BE2C (cell line): ENCODE measurements around the gene SPECC1L.

Source experiments
- DNase-seq: peaks from one replicate; pipeline ENCODE4 v3.0.0-alpha.2; 2020
- H3K27me3 ChIP-seq: fragments of 250-450 bp; sonication (Bioruptor Pico); 2 replicates; pipeline ENCODE4 v1.5.1; 2020; ENCODE audit warnings: mild to moderate bottlenecking
- H3K36me3 ChIP-seq: fragments of 250-450 bp; sonication (Bioruptor Pico); 2 replicates; pipeline ENCODE4 v1.5.1; 2020; ENCODE audit warnings: mild to moderate bottlenecking
- H3K4me1 ChIP-seq: fragments of 250-450 bp; sonication (Bioruptor Pico); 2 replicates; pipeline ENCODE4 v1.5.1; 2020
- H3K4me3 ChIP-seq: 2 replicates; pipeline ENCODE4 v1.5.1; 2011; ENCODE audit warnings: low read depth, low read length
- H3K9me3 ChIP-seq: fragments of 250-450 bp; sonication (Bioruptor Pico); 2 replicates; pipeline ENCODE4 v1.5.1; 2020
- CTCF ChIP-seq: IDR thresholded peaks from 2 replicates; pipeline ENCODE4 v1.5.1; 2012; ENCODE audit warnings: mild to moderate bottlenecking, low read depth, low read length

SPECC1L gene

GRCh38 chr22:24420072-24420976 lies 149.7 kb downstream of the SPECC1L start:
- no peaks in the 10 kb centered on the region for H3K9me3 ChIP-seq
- H3K36me3 ChIP-seq = peaks cover 16% of the 10 kb centered on the region
- no peak for TF ChIP-seq CTCF
- no peak overlapping the region for H3K4me3 ChIP-seq
- H3K4me1 ChIP-seq = peaks cover 15% of the 10 kb centered on the region
- no peak for DNase-seq
- H3K27me3 ChIP-seq = no peaks in the 10 kb centered on the region

- no peak for TF ChIP-seq CTCF
- Histone ChIP-seq H3K4me1 (peaks cover 15% of the 10 kb centered on the region), H3K9me3 (no peaks in the 10 kb centered on the region), H3K36me3 (peaks cover 14% of the 10 kb centered on the region), H3K4me3 (no peak overlapping the region), H3K27me3 (no peaks in the 10 kb centered on the region)
- no peak for DNase-seq
These were observed 150.3 kb downstream of the SPECC1L start for GRCh38 chr22:24420977-24421343.

GRCh38 chr22:24421428-24421931 lies 150.8 kb downstream of the SPECC1L start:
- TF ChIP-seq CTCF = peak; percentile 40
- Histone ChIP-seq H3K4me3 (no peak overlapping the region), H3K36me3 (peaks cover 11% of the 10 kb centered on the region; the same call in 1 of the 2 replicates), H3K9me3 (no peaks in the 10 kb centered on the region), H3K4me1 (peaks cover 15% of the 10 kb centered on the region), H3K27me3 (no peaks in the 10 kb centered on the region)
- DNase-seq = no peak

- Histone ChIP-seq H3K27me3 (no peaks in the 10 kb centered on the region), H3K4me1 (peaks cover 15% of the 10 kb centered on the region), H3K4me3 (no peak overlapping the region), H3K36me3 (peaks cover 6% of the 10 kb centered on the region; the same call in 1 of the 2 replicates), H3K9me3 (no peaks in the 10 kb centered on the region)
- TF ChIP-seq CTCF = no peak
- no peak for DNase-seq
These were observed 151.6 kb downstream of the SPECC1L start for GRCh38 chr22:24422102-24422665.

GRCh38 chr22:24423519-24424000 lies 152.9 kb downstream of the SPECC1L start:
- Histone ChIP-seq H3K9me3 (no peaks in the 10 kb centered on the region), H3K4me3 (no peak overlapping the region), H3K36me3 (peaks cover 6% of the 10 kb centered on the region; the same call in 1 of the 2 replicates), H3K4me1 (peaks cover 20% of the 10 kb centered on the region), H3K27me3 (no peaks in the 10 kb centered on the region)
- TF ChIP-seq CTCF = peak; percentile 32
- no peak for DNase-seq
